GM18508 (cell line): ENCODE measurements around the gene EXOSC2.

Source experiments
- ATAC-seq: cut with Tn5 transposase; IDR thresholded peaks from one replicate; pipeline ENCODE4 v1.9.1; 2021; ENCODE audit warnings: moderate number of reproducible peaks; ENCODE audit not compliant: insufficient read depth, unreplicated experiment

The EXOSC2 gene

DNA sequence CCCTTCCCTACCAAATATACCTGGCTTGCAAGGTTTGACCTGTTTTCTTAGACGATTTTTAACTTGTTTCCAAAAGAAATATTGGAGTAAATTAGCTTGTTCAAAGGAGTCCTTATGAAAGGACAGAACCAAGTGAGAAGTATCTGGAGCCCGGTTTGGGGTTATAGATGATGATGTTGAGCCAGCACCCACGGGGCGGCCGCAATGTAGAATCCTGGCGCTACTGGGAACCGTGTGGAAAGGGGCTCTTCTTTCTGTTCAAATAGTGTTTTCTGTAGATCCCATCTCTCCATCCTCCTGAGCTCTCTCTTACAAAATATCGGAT, 517 bp upstream of the EXOSC2 start:
- no peak for ATAC-seq

DNA sequence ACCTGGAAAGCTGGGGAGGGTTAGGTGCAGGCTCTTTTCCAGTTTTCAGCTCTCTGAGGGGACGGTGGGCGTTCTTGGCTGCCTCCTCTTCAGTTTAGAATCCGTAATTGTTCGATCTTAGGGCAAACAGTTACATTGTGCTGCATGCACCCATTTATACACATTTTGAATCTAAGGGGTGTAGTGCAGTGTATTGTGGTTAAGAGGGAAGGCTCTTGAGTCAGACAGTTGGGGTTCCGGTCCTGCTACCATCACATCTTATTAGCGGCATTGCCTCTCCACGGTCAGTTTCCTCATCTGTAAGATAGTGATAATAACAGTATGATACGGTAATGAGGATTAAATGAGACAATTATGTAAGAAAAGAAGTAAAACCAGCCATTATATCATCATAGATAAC, 625 bp downstream of the EXOSC2 start:
- ATAC-seq: no peak

DNA sequence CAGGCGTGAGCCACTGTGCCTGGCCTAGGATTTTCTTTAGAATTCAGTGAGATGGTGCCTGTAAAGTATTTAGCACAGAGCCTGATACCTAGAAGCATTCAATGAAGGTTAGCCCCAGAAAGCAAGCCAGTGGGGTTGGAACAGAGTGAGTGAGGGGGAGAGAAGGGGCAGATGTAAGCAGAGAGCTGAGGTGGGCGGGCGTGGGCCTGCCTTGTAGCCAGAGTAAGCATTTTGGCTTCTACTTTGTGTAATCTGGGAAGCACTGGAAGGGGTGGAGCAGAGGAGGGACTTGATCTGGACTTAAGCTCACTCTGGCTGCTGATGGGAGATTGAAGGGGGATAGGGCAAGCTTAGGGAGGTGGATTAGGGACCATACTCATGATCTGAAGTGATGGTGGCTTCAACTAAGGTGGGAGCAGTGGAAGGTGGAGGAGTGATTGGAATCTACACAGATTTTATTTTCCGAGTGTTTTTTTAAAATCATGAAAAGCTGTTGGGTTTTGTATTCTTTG, 2.6 kb downstream of the EXOSC2 start:
- no peak for ATAC-seq

DNA sequence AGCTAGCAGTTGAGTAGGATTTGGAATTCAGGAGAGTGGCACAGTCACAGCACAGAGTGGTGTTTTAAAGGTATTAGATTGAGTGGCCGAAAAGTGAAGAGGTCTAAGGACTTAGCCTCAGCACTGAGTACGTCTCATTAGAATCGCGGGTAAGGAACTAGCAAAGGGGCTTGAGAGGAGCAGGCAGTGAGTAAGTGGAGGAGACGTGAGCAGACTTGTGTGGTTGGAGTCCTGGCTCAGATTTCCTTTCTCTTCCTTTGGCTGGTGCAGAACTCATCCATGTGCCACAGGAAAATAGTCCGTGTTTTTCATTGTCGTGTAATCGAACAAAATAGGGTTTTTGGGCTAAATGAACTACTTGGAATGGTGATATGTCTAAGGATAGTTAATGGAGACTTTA, 3.4 kb downstream of the EXOSC2 start:
- no peak for ATAC-seq

GRCh38 chr9:130698514-130698913, 4.9 kb downstream of the EXOSC2 start:
- no peak for ATAC-seq

DNA sequence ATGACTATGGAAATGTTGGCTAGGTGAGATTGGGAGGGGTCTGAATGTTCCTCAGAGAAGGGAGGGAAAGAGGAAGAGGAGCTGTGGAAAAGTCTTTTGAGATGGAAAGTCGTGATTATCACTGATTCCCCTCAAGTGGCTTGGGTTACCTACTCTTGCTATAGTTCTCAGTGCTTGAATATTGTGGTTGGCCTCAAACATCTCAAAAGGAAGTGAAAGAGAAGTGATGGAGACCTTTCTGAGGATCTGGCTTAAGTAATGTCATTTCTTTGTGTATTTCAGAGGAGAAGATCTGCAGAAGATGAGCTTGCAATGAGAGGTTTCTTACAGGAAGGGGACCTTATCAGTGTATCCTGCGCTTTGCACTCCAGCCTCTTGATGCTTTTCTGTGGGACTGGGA, 5.5 kb downstream of the EXOSC2 start:
- no peak for ATAC-seq

- ATAC-seq: no peak
Measured at GRCh38 chr9:130701059-130702022, 7.8 kb downstream of the EXOSC2 start.

- ATAC-seq: no peak
Measured at GRCh38 chr9:130703501-130703900, 9.9 kb downstream of the EXOSC2 start.

GRCh38 chr9:130707225-130707976, 13.8 kb downstream of the EXOSC2 start:
- ATAC-seq: no peak

DNA sequence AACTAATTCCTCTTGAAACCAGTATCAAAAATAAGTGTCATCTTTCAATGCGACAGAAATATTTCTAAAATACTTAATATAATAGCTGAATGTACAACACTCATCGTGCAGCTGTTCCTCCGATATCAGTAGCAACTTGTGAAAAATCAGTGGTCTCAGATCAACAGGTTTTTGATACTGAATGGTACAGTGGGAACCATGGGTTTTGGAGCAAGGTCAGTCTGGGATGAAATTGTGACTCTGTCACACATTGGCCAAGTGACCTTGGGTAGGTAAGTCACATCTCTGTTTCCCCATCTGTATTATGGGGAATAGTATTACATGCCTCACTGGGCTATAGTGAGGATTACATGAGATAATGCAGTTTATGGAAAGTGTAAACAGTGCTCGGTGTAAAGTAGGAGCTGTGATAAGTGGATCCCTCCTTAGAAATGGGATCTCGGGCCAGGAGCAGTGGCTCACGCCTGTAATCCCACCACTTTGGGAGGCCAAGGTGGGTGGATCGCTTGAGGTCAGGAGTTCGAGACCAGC, 17.3 kb downstream of the EXOSC2 start:
- ATAC-seq: no peak

DNA sequence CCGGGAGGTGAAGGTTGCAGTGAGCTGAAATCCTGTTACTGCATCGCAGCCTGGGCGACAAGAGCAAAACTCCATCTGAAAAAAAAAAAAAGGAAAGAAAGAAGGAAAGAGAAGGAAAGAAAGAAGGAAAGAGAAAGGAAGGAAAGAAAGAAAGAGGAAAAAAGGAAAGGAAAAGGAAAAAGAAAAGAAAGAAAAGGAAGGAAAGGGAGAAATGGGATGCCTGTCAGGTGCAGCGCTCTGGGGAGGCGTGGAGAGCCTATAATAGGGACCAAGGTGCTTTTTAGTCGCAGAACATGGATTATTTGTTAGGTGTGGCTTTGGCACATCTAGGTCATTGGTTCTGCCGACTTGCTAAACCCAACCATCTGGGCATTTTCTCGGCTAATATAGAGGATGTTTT, 17.9 kb downstream of the EXOSC2 start:
- ATAC-seq: no peak

DNA sequence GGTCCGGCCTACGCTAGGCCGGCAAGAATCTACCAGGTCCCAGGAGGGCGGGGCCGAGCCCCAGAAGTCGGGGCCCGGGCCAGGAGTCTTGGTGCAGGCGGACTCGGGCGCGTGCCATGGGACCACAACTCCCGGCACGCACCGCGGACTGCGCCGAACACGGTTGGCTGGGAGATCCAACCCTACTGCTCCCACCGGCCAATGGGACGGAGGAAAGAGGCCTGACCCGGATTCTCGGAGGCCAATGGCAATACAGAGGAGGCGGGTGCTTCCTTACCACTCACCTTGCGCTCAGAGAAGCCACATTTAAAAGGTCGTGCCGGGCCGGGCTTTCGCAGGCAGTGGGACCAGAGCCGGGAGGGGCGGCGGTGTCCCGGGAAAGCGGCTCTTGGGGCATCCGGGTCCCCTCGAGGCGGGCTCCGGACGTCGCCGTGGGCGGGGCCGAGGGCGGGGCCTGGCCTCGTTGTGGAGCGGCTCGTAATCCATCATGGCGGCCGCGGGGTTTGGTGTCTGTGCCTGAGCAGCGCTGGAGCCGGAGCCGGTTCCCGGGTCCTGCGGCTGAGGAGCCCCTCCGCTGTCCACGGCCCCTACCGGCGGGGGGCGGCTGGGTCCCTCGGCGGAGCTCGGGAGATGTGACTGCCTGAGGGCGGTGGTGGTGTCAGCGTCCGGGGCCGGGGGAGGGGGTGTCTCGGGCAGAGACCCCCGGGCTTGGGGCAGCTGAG, 19.1 kb downstream of the EXOSC2 start:
- peak; percentile 83 for ATAC-seq

- no peak for ATAC-seq
Measured at GRCh38 chr9:130713286-130713960, 19.8 kb downstream of the EXOSC2 start.

- ATAC-seq: no peak
Measured at GRCh38 chr9:130714586-130715110, 21.1 kb downstream of the EXOSC2 start.

- no peak for ATAC-seq
Measured at GRCh38 chr9:130715270-130715669, 21.7 kb downstream of the EXOSC2 start.

- no peak for ATAC-seq
Measured at GRCh38 chr9:130718562-130718961, 25.0 kb downstream of the EXOSC2 start.

GRCh38 chr9:130720762-130721161, 27.2 kb downstream of the EXOSC2 start:
- no peak for ATAC-seq

GRCh38 chr9:130728721-130729120, 35.1 kb downstream of the EXOSC2 start:
- no peak for ATAC-seq

- no peak for ATAC-seq
Measured at GRCh38 chr9:130729145-130729544, 35.6 kb downstream of the EXOSC2 start.

DNA sequence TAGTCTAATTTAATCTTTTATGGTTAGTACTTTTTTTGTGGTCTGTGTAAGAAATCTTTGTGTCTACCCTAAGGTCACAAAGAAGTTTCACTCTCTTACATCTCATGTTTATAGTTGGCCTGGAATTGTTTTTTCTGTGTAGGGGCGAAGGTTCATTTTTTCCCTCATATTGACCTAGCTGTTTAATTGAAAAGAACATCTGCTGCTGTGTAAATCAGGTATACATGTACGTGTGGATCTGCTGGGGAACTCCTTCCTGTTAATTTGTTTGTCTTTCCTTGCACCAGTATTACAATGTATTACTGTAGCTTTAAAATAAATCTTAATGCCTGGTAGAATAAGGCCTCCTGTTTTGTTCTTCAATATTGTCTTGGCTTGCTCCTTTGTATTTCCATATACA, 37.8 kb downstream of the EXOSC2 start:
- no peak for ATAC-seq
